Choroid plexus epithelial cell (primary cell): ENCODE measurements around the gene ADAMTS8.

Experiments
- DNase-seq: peaks from one replicate; pipeline ENCODE4 v3.0.0-alpha.2; 2010; ENCODE audit warnings: low read depth
- H3K4me3 ChIP-seq: 2 replicates; pipeline ENCODE4 v1.5.1; 2011; ENCODE audit warnings: low read depth, mild to moderate bottlenecking, control low read depth, low read length, moderate library complexity
- CTCF ChIP-seq: conservative IDR thresholded peaks from 2 replicates; pipeline ENCODE4 v1.5.1; 2011; ENCODE audit warnings: low read depth, mild to moderate bottlenecking, control low read depth, inconsistent platforms, low read length, moderate library complexity

ADAMTS8 gene

GRCh38 chr11:130469181-130469580 is 40.8 kb upstream of the ADAMTS8 start:
- no peak for DNase-seq
- no peak overlapping the region for H3K4me3 ChIP-seq
- TF ChIP-seq CTCF = no peak

- peak; percentile 30 for DNase-seq
- no peak overlapping the region for H3K4me3 ChIP-seq
- TF ChIP-seq CTCF = no peak
Observed at GRCh38 chr11:130467116-130467900, 38.9 kb upstream of the ADAMTS8 start.

GRCh38 chr11:130465263-130465662 is 36.9 kb upstream of the ADAMTS8 start:
- no peak overlapping the region for H3K4me3 ChIP-seq
- peak; percentile 91 for DNase-seq
- TF ChIP-seq CTCF = no peak

- no peak for TF ChIP-seq CTCF
- no peak for DNase-seq
- H3K4me3 ChIP-seq = no peak overlapping the region
Observed at GRCh38 chr11:130464291-130464812, 35.9 kb upstream of the ADAMTS8 start.

- no peak for DNase-seq
- TF ChIP-seq CTCF = no peak
- H3K4me3 ChIP-seq = no peak overlapping the region
Observed at GRCh38 chr11:130462931-130463330, 34.5 kb upstream of the ADAMTS8 start.

GRCh38 chr11:130462101-130462885 is 33.9 kb upstream of the ADAMTS8 start:
- no peak overlapping the region for H3K4me3 ChIP-seq
- no peak for TF ChIP-seq CTCF
- DNase-seq = no peak
